ENCODE results near the gene RANBP3. TPM values are rescaled to one million over a fixed set of nuclear protein-coding genes. Genes with fewer than 3 reads are reported as not detected.

RANBP3 gene
- total RNA-seq, 1 donor from 2014 or later = 77.8 TPM

- Mint-ChIP-seq H3K9me3 (no peaks in the 10 kb centered on the region), H3K4me1 (peaks cover 29% of the 10 kb centered on the region), H3K36me3 (peaks cover 8% of the 10 kb centered on the region), H3K4me3 (no peak overlapping the region), H3K27me3 (ENCODE audit: insufficient read depth, low read depth) (peaks cover 3% of the 10 kb centered on the region), H3K27ac (peak overlapping the region; percentile 78)
- DNase-seq (ENCODE audit: low spot score) = no peak
- H3K9me3 ChIP-seq (ENCODE audit: low read depth) = no peaks in the 10 kb centered on the region
- no peaks in the 10 kb centered on the region for H4K20me1 ChIP-seq (ENCODE audit: low read depth)
- no peaks in the 10 kb centered on the region for H3F3A ChIP-seq (ENCODE audit: low read depth)
- H3K4me3 ChIP-seq = no peak overlapping the region
- no peaks in the 10 kb centered on the region for H3K36me3 ChIP-seq
- no peaks in the 10 kb centered on the region for H3K4me1 ChIP-seq
- TF ChIP-seq EZH2 (IDR thresholded peaks at IDR 0.05) (no peak), CTCF (IDR thresholded peaks at IDR 0.05) (no peak), EZH2phosphoT487 (IDR thresholded peaks at IDR 0.05) (no peak)
- H3K79me2 ChIP-seq (ENCODE audit: low read depth) = no peaks in the 10 kb centered on the region
- H3K27ac ChIP-seq = no peak overlapping the region
- no peak overlapping the region for H3K4me2 ChIP-seq
- no peak overlapping the region for H2AFZ ChIP-seq (replicated peaks)
- H3K9ac ChIP-seq = no peak overlapping the region
- no peaks in the 10 kb centered on the region for H3K27me3 ChIP-seq
Observed at GRCh38 chr19:5993648-5994358, 15.9 kb upstream of the RANBP3 start.

DNA sequence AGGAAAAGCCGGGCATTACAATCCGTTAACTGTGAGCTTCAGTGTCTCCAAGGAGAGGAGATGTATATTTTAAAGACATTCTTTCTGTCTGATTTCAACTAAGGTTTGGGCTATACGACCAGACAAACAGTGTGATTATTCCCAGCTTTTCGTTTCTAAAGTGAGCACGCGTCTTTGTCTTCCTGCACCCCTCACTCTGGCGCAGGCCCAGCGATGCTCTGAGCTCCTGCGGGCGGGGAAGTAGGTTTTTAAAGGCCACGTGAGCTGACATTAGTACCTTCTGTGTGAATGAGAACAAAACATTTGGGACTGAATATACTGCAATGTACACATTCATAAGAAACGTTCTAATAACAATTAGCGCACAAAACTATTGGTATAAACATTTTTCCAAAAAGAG is 15.3 kb upstream of the RANBP3 start:
- Histone ChIP-seq H3K9me3 (ENCODE audit: low read depth) (no peaks in the 10 kb centered on the region), H3K4me1 (no peaks in the 10 kb centered on the region), H3F3A (ENCODE audit: low read depth) (no peaks in the 10 kb centered on the region), H2AFZ (replicated peaks) (no peak overlapping the region), H3K79me2 (ENCODE audit: low read depth) (no peaks in the 10 kb centered on the region), H3K27me3 (no peaks in the 10 kb centered on the region), H3K27ac (no peak overlapping the region), H4K20me1 (ENCODE audit: low read depth) (no peaks in the 10 kb centered on the region), H3K4me2 (no peak overlapping the region), H3K9ac (no peak overlapping the region), H3K4me3 (no peak overlapping the region), H3K36me3 (no peaks in the 10 kb centered on the region)
- TF ChIP-seq EZH2phosphoT487 (IDR thresholded peaks at IDR 0.05) (no peak), EZH2 (IDR thresholded peaks at IDR 0.05) (no peak), CTCF (IDR thresholded peaks at IDR 0.05) (no peak)
- Mint-ChIP-seq H3K4me3 (no peak overlapping the region), H3K9me3 (no peaks in the 10 kb centered on the region), H3K4me1 (peaks cover 33% of the 10 kb centered on the region), H3K27ac (peak overlapping the region; percentile 78), H3K36me3 (peaks cover 8% of the 10 kb centered on the region), H3K27me3 (ENCODE audit: insufficient read depth, low read depth) (peaks cover 3% of the 10 kb centered on the region)
- DNase-seq (ENCODE audit: low spot score) = no peak

GRCh38 chr19:5992756-5993155 is 14.8 kb upstream of the RANBP3 start:
- TF ChIP-seq CTCF (IDR thresholded peaks at IDR 0.05) (no peak), EZH2phosphoT487 (IDR thresholded peaks at IDR 0.05) (no peak), EZH2 (IDR thresholded peaks at IDR 0.05) (no peak)
- Histone ChIP-seq H3K4me3 (no peak overlapping the region), H3K4me1 (no peaks in the 10 kb centered on the region), H3K9ac (no peak overlapping the region), H3K4me2 (no peak overlapping the region), H4K20me1 (ENCODE audit: low read depth) (no peaks in the 10 kb centered on the region), H3K36me3 (no peaks in the 10 kb centered on the region), H3K79me2 (ENCODE audit: low read depth) (no peaks in the 10 kb centered on the region), H3F3A (ENCODE audit: low read depth) (no peaks in the 10 kb centered on the region), H2AFZ (replicated peaks) (no peak overlapping the region), H3K27ac (no peak overlapping the region), H3K9me3 (ENCODE audit: low read depth) (no peaks in the 10 kb centered on the region), H3K27me3 (no peaks in the 10 kb centered on the region)
- no peak for DNase-seq (ENCODE audit: low spot score)
- Mint-ChIP-seq H3K4me1 (peaks cover 34% of the 10 kb centered on the region), H3K9me3 (no peaks in the 10 kb centered on the region), H3K4me3 (no peak overlapping the region), H3K36me3 (peaks cover 8% of the 10 kb centered on the region), H3K27me3 (ENCODE audit: insufficient read depth, low read depth) (peaks cover 3% of the 10 kb centered on the region), H3K27ac (no peak overlapping the region)

Measured in neural progenitor cell (in vitro differentiated cells).